Left cardiac atrium (tissue), 2 donors: Measurements from ENCODE around the gene NRK. TPM values are rescaled to one million over a fixed set of nuclear protein-coding genes. Genes with fewer than 3 reads are reported as not detected.

Experiments used
- total RNA-seq, 2 donors: library from RNA; stranded (reverse); fragmentation: NEBNext Ultra II Directional; extraction: Animal tissue kit (Norgen Biotek cat#: 25700); gene quantifications; one replicate each; pipeline ENCODE4 v1.2.1, GENCODE V29; 2021
- donor health status: DM: no; HTN: yes; CAD: no; lungs with severe emphysema.
- donor health status: DM: yes; HTN: yes; CAD: no.

Gene NRK
- total RNA-seq, 2 donors from 2014 or later, result 0.44 to 1.4 TPM

Other genes starting within 250 kb of the NRK start
- not detected for gene SERPINA7, start 216.2 kb downstream of the NRK start, total RNA-seq